CD14-positive monocyte (primary cell): ENCODE data around the gene DYNLT3. TPM values are rescaled to one million over a fixed set of nuclear protein-coding genes. Genes with fewer than 3 reads are reported as not detected.

Experiments used
- DNase-seq, 3 donors: peaks; one replicate each; pipeline ENCODE4 v3.0.0-alpha.2; 2011 to 2022
- H2AFZ ChIP-seq: 2 replicates; pipeline ENCODE4 v1.6.0; 2012; ENCODE audit warnings: mild to moderate bottlenecking, low read depth, low read length, inconsistent platforms; ENCODE audit not compliant: insufficient read depth, poor library complexity, severe bottlenecking
- H3K27ac ChIP-seq, 2 donors: 1 replicate in 1 of 2; 2 replicates in 1 of 2; pipeline ENCODE4 v1.5.1; 2012 to 2013; ENCODE audit warnings: low read length in 2 of 2, control low read depth in 1 of 2, inconsistent platforms in 1 of 2, low read depth in 1 of 2, mild to moderate bottlenecking in 1 of 2
- H3K27me3 ChIP-seq, 2 donors: one replicate each; pipeline versions ENCODE4 v1.6.0 to v1.6.1; 2011 to 2013; ENCODE audit warnings: low read length in 2 of 2; ENCODE audit not compliant: control insufficient read depth in 2 of 2, insufficient read depth in 2 of 2
- H3K36me3 ChIP-seq, 2 donors: replicated peaks in 1 of 2; 1 replicate in 1 of 2; 2 replicates in 1 of 2; pipeline versions ENCODE4 v1.5.1 to v1.6.1; 2012 to 2013; ENCODE audit warnings: low read length in 2 of 2, control low read depth in 1 of 2, inconsistent platforms in 1 of 2, mild to moderate bottlenecking in 1 of 2; ENCODE audit not compliant: insufficient read depth in 2 of 2, control insufficient read depth in 1 of 2
- H3K4me1 ChIP-seq, 2 donors: 1 replicate in 1 of 2; 2 replicates in 1 of 2; pipeline versions ENCODE4 v1.5.1 to v1.6.1; 2012 to 2013; ENCODE audit warnings: low read length in 2 of 2, control low read depth in 1 of 2, inconsistent platforms in 1 of 2, mild to moderate bottlenecking in 1 of 2, moderate library complexity in 1 of 2; ENCODE audit not compliant: insufficient read depth in 2 of 2, control insufficient read depth in 1 of 2
- H3K4me2 ChIP-seq: replicated peaks from 2 replicates; pipeline ENCODE3; 2012; ENCODE audit warnings: low read length, moderate library complexity, mild to moderate bottlenecking; ENCODE audit not compliant: poor library complexity, severe bottlenecking; ENCODE audit errors: extremely low read depth
- H3K4me3 ChIP-seq, 3 experiments: fragments of 200-600 bp in 1 of 3; sonication (generic) in 1 of 3; replicated peaks in 1 of 3; 1 replicate in 2 of 3; 2 replicates in 1 of 3; pipeline ENCODE4 v1.5.1; 2011 to 2013; ENCODE audit warnings: low read length in 3 of 3, mild to moderate bottlenecking in 3 of 3, control low read depth in 2 of 3, low read depth in 2 of 3, inconsistent platforms in 1 of 3, moderate library complexity in 1 of 3
- H3K79me2 ChIP-seq: 2 replicates; pipeline ENCODE4 v1.6.0; 2012; ENCODE audit warnings: mild to moderate bottlenecking, control low read depth, inconsistent platforms, low read length, moderate library complexity; ENCODE audit not compliant: insufficient read depth
- H3K9ac ChIP-seq: 2 replicates; pipeline ENCODE4 v1.6.0; 2017; ENCODE audit warnings: low read length, mild to moderate bottlenecking; ENCODE audit not compliant: insufficient read depth, poor library complexity, severe bottlenecking
- H3K9me3 ChIP-seq, 2 donors: replicated peaks in 1 of 2; 1 replicate in 1 of 2; 2 replicates in 1 of 2; pipeline versions ENCODE4 v1.5.1 to v1.6.1; 2012 to 2013; ENCODE audit warnings: low read length in 2 of 2, control low read depth in 1 of 2; ENCODE audit not compliant: control insufficient read depth in 1 of 2, insufficient read depth in 1 of 2
- H4K20me1 ChIP-seq: 2 replicates; pipeline ENCODE4 v1.6.0; 2012; ENCODE audit warnings: mild to moderate bottlenecking, low read length, control low read depth, moderate library complexity; ENCODE audit not compliant: insufficient read depth
- H3K27ac Mint-ChIP-seq, 7 donors: one replicate each; pipeline ENCODE4 v1.8.0; 2020; ENCODE audit warnings: mild to moderate bottlenecking in 7 of 7, mixed read lengths in 7 of 7, moderate library complexity in 6 of 7, inconsistent platforms in 2 of 7
- H3K27me3 Mint-ChIP-seq, 3 donors: one replicate each; pipeline ENCODE4 v1.8.0; 2021 to 2022; ENCODE audit warnings: low read depth in 3 of 3, mild to moderate bottlenecking in 3 of 3, mixed read lengths in 3 of 3, moderate library complexity in 3 of 3, inconsistent platforms in 1 of 3
- H3K36me3 Mint-ChIP-seq, 2 donors: one replicate each; pipeline ENCODE4 v1.8.0; 2020; ENCODE audit warnings: mixed read lengths in 2 of 2, inconsistent platforms in 1 of 2, mild to moderate bottlenecking in 1 of 2
- H3K4me1 Mint-ChIP-seq: one replicate; pipeline ENCODE4 v1.8.0; 2020; ENCODE audit warnings: mild to moderate bottlenecking, mixed read lengths
- H3K4me3 Mint-ChIP-seq, 2 donors: one replicate each; pipeline ENCODE4 v1.8.0; 2020; ENCODE audit warnings: mild to moderate bottlenecking in 2 of 2, mixed read lengths in 2 of 2, moderate library complexity in 1 of 2
- H3K9me3 Mint-ChIP-seq, 7 donors: one replicate each; pipeline ENCODE4 v1.8.0; 2020 to 2022; ENCODE audit warnings: mixed read lengths in 7 of 7, mild to moderate bottlenecking in 6 of 7, moderate library complexity in 6 of 7, inconsistent platforms in 2 of 7
- WGBS: methylation state at CpG from one replicate; pipeline ENCODE4 v1.1.5; 2013; ENCODE audit warnings: missing lambda C conversion rate; ENCODE audit not compliant: insufficient coverage; 5-methylcytosine and 5-hydroxymethylcytosine counted together
- intact Hi-C, 2 donors: fragments of 100-400 bp; cut with micrococcal nuclease; formaldehyde crosslinking; loops; one replicate each; pipeline versions ENCODE4 v1.15.0 to v1.15.1; 2023
- polyA plus RNA-seq, 3 donors: library from polyadenylated mRNA; depleted of rRNA in 1 of 3; unstranded in 2 of 3; stranded (reverse) in 1 of 3; fragments of 300-500 nt in 2 of 3; fragments of >200 nt in 1 of 3; fragmentation: Illumina TruSeq in 2 of 3; gene quantifications; 1 replicate in 2 of 3; 2 replicates in 1 of 3; pipeline ENCODE4 v1.2.3, GENCODE V29; 2012 to 2021
- TF ChIP-seq, protein P1 (sequence below): fragments of 200-600 bp; IDR thresholded peaks from one replicate; pipeline ENCODE4 v1.8.0; 2022; ENCODE audit warnings: antibody characterized with exemption, mild to moderate bottlenecking

Gene DYNLT3
- polyA plus RNA-seq, 3 donors: 9.4 to 21.9 (median 15.2) TPM

DNA sequence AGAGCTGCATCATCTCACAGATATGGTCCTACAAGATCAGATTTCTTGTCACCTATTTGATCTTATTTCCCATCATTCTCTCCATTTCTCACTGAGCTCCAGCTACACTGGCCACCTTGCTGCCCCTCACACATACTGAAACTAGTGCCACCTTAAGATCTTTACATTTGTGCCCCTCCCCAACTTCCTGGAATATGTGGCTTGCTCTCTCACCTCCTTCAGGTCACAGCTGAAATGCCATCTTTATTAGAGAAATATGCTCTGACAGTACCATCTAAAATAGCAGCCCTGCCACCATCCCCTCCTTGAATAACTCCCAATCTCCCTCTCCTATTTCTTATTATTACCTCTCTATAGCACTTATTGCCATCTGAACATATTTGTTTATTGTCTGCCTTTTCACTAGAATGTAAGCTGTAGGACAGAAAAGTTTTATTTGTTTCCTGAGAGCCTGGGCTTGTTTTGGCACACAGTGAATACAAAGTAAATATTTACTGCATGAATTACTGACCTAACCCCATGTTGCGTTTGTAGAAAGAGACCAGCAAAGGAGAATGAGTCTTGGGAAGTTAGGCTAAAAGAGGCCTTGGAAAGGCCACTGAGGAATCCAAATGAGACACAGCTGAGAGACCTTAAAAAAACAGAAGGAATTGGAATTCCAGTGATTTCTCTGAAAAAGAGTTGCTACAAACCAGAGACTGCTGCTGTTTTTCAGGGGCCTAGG is 22.7 kb downstream of the DYNLT3 start:
- Histone ChIP-seq H3K27ac (no peak overlapping the region), H3K9ac (no peak overlapping the region), H3K4me1 (peaks cover 26 to 36% of the 10 kb centered on the region in 2 donors), H3K79me2 (no peaks in the 10 kb centered on the region), H2AFZ (no peak overlapping the region), H3K9me3 (no peaks in the 10 kb centered on the region), H3K36me3 (no peaks in the 10 kb centered on the region), H3K4me2 (peak overlapping the region; percentile 13), H3K27me3 (peaks cover 0 to 2% of the 10 kb centered on the region in 2 donors), H4K20me1 (no peaks in the 10 kb centered on the region), H3K4me3 (no peak overlapping the region)
- no CpG with 5 or more reads among the region's 1 CpG for WGBS
- Mint-ChIP-seq H3K27me3 (peaks cover 0 to 13% (median 0%) of the 10 kb centered on the region in 3 donors), H3K9me3 (no peaks in the 10 kb centered on the region), H3K4me1 (peaks cover 46% of the 10 kb centered on the region), H3K36me3 (peaks cover 0 to 2% of the 10 kb centered on the region in 2 donors), H3K4me3 (no peak overlapping the region), H3K27ac (peak overlapping the region in 3 of 7 donors; percentile 39 to 85 (median 54))
- intact Hi-C loops: loop anchor here (5.0 to 10.0 kb wide), 2 partner anchors 77 to 80 kb away; no protein-coding TSS in a partner anchor
- no peak for DNase-seq
- TF ChIP-seq, protein P1, sequence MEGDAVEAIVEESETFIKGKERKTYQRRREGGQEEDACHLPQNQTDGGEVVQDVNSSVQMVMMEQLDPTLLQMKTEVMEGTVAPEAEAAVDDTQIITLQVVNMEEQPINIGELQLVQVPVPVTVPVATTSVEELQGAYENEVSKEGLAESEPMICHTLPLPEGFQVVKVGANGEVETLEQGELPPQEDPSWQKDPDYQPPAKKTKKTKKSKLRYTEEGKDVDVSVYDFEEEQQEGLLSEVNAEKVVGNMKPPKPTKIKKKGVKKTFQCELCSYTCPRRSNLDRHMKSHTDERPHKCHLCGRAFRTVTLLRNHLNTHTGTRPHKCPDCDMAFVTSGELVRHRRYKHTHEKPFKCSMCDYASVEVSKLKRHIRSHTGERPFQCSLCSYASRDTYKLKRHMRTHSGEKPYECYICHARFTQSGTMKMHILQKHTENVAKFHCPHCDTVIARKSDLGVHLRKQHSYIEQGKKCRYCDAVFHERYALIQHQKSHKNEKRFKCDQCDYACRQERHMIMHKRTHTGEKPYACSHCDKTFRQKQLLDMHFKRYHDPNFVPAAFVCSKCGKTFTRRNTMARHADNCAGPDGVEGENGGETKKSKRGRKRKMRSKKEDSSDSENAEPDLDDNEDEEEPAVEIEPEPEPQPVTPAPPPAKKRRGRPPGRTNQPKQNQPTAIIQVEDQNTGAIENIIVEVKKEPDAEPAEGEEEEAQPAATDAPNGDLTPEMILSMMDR: no peak

DNA sequence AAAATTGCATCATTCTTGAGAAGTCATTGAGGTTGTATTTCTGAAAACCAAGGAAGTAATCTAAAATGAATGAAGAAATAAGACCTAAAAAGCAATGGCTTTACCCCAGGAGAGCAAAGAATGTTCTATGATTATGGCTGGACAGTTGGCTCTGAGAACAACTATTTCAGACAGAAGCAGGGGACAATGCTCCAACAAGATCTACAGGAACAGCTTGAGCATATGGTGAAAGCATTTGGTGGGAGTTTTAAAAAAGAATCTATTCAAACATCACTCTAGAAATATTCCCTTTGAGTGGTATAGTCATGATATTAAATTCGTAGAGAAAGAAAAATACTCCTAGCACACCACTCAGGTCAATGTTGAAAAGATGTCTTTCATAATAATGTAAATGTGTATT is 26.7 kb downstream of the DYNLT3 start:
- Histone ChIP-seq H3K4me3 (no peak overlapping the region), H3K4me2 (no peak overlapping the region), H3K79me2 (no peaks in the 10 kb centered on the region), H3K9ac (no peak overlapping the region), H3K36me3 (no peaks in the 10 kb centered on the region), H3K4me1 (peaks cover 50 to 55% of the 10 kb centered on the region in 2 donors), H3K9me3 (no peaks in the 10 kb centered on the region), H2AFZ (no peak overlapping the region), H3K27ac (no peak overlapping the region), H3K27me3 (peaks cover 0 to 2% of the 10 kb centered on the region in 2 donors), H4K20me1 (no peaks in the 10 kb centered on the region)
- Mint-ChIP-seq H3K4me3 (no peak overlapping the region), H3K27ac (peak overlapping the region in 1 of 7 donors; percentile 39), H3K27me3 (peaks cover 0 to 10% (median 0%) of the 10 kb centered on the region in 3 donors), H3K9me3 (peaks cover 0 to 3% (median 0%) of the 10 kb centered on the region in 7 donors), H3K4me1 (peaks cover 68% of the 10 kb centered on the region), H3K36me3 (peaks cover 0 to 2% of the 10 kb centered on the region in 2 donors)
- no peak for DNase-seq
- TF ChIP-seq, protein P1: no peak
- intact Hi-C loops: loop anchor here in 1 of 2 donors (10.0 kb wide), 1 partner anchor 76 kb away; no protein-coding TSS in a partner anchor
- no CpG with 5 or more reads among the region's 1 CpG for WGBS
